Stomach smooth muscle (tissue), 2 donors: Measurements from ENCODE around the gene TMEM179B.

Source experiments
- H3K27ac ChIP-seq: one replicate; pipeline ENCODE4 v1.7.0; 2013; ENCODE audit warnings: mild to moderate bottlenecking, low read length, inconsistent platforms
- H3K27me3 ChIP-seq, 2 donors: one replicate each; pipeline ENCODE4 v1.7.0; 2013; ENCODE audit warnings: low read length in 2 of 2; ENCODE audit not compliant: insufficient read depth in 2 of 2, control insufficient read depth in 1 of 2
- H3K36me3 ChIP-seq, 2 donors: one replicate each; pipeline ENCODE4 v1.7.0; 2013; ENCODE audit warnings: low read length in 2 of 2; ENCODE audit not compliant: control insufficient read depth in 2 of 2, insufficient read depth in 2 of 2
- H3K4me1 ChIP-seq: one replicate; pipeline ENCODE4 v1.7.0; 2013; ENCODE audit warnings: low read length; ENCODE audit not compliant: control insufficient read depth, insufficient read depth
- H3K4me3 ChIP-seq, 2 donors: one replicate each; pipeline ENCODE4 v1.7.0; 2013; ENCODE audit warnings: low read length in 2 of 2
- H3K9ac ChIP-seq, 2 donors: one replicate each; pipeline ENCODE4 v1.7.0; 2013; ENCODE audit warnings: low read length in 2 of 2, mild to moderate bottlenecking in 1 of 2
- H3K9me3 ChIP-seq, 2 donors: one replicate each; pipeline ENCODE4 v1.7.0; 2013; ENCODE audit warnings: low read length in 2 of 2; ENCODE audit not compliant: control insufficient read depth in 2 of 2
- donor health status: healthy.
- donor health status: Pancreatic carcinoma.

TMEM179B gene

DNA sequence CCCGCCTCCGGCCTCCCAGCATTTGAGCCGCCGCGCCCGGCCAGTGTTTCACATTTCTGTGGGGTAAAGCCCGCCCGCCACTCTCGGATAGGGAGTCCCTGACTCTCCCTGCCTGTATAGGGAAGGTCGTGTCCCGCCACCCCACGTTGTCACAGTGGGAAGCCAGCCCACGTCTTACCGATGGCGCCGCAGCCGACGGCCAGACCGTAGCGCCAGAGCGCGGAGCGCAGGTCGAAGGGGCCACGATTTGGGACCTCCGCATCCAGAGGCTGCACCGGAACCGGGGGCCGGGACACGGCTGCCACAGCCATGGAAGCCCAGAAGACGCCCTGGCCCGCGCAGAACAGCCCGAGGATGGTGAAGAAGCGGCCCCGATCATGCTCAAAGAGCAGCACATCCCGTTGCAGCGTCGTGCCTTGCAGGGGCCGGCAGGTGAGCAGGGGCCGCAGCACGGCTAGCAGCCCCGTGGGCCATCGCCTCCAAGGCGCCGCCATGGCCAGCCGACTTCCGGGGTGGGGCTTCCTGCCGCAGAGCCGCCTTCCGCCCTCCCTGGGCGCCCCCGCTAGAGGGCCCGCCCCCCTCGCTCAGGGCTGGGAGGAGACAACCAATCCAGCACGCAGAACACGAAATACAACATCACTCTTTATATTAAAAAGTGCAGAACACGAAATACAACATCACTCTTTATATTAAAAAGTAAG lies 4.4 kb downstream of the TMEM179B start, which contains the start of gene TMEM223:
Gene TMEM223, minus strand, starts transcription at position 506 of the 701 bp plus-strand sequence. Its CDS starts 12 bp downstream, at position 494.
- Histone ChIP-seq H3K4me3 (peak within 1 kb of the TSS; percentile 71 to 97), H3K4me1 (peaks cover 39% of the 10 kb centered on the region), H3K27ac (peak within 1 kb of the TSS; percentile 88), H3K36me3 (peaks cover 44 to 45% of the 10 kb centered on the region in 2 donors), H3K27me3 (no peaks in the 10 kb centered on the region), H3K9me3 (no peaks in the 10 kb centered on the region), H3K9ac (peak within 1 kb of the TSS; percentile 67 to 73)

GRCh38 chr11:62792202-62792575 lies 5.0 kb downstream of the TMEM179B start:
- peak overlapping the region; percentile 17 to 97 for H3K4me3 ChIP-seq
- H3K4me1 ChIP-seq: peaks cover 39% of the 10 kb centered on the region
- no peaks in the 10 kb centered on the region for H3K9me3 ChIP-seq
- H3K27ac ChIP-seq: peak overlapping the region; percentile 88
- H3K27me3 ChIP-seq: no peaks in the 10 kb centered on the region
- peak overlapping the region; percentile 57 to 62 for H3K9ac ChIP-seq
- H3K36me3 ChIP-seq: peaks cover 46 to 48% of the 10 kb centered on the region in 2 donors

DNA sequence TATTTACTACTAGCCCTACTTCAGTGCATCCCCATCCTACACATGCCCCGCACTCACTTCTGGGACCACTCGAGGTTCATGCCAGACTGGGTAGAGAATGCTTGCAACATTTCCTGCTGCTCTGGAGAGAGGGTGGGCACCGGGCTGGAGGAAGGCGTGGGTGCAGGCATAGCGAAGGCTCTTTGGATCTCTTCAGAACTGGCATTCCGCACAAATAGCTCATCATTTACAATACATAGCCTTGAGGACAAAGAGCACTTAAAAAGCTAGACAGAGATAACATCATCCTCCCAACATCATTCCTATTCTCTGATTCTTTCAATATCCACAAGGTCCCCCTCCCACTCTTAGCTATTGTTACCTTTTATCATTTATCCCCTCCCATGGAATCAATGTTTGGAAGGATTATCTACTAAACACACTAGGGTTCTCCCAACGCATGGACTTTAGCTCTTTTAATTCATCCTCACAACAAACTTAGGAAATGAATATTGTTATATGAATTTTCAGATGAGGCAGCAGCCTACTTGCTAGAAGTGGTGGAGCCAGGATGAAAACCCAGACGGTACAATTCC lies 7.1 kb downstream of the TMEM179B start:
- Histone ChIP-seq H3K4me3 (no peak overlapping the region), H3K9ac (no peak overlapping the region), H3K4me1 (peaks cover 24% of the 10 kb centered on the region), H3K27me3 (no peaks in the 10 kb centered on the region), H3K27ac (no peak overlapping the region), H3K9me3 (no peaks in the 10 kb centered on the region), H3K36me3 (peaks cover 56 to 58% of the 10 kb centered on the region in 2 donors)

- Histone ChIP-seq H3K9ac (no peak overlapping the region), H3K36me3 (peaks cover 65 to 67% of the 10 kb centered on the region in 2 donors), H3K4me1 (peaks cover 10% of the 10 kb centered on the region), H3K27me3 (no peaks in the 10 kb centered on the region), H3K9me3 (no peaks in the 10 kb centered on the region), H3K4me3 (no peak overlapping the region), H3K27ac (no peak overlapping the region)
These were observed 9.1 kb downstream of the TMEM179B start for GRCh38 chr11:62796281-62796680.

- H3K4me1 ChIP-seq: peaks cover 17% of the 10 kb centered on the region
- H3K36me3 ChIP-seq: peaks cover 74 to 76% of the 10 kb centered on the region in 2 donors
- H3K27ac ChIP-seq: no peak overlapping the region
These were observed 12.3 kb downstream of the TMEM179B start for GRCh38 chr11:62799486-62799885.

DNA sequence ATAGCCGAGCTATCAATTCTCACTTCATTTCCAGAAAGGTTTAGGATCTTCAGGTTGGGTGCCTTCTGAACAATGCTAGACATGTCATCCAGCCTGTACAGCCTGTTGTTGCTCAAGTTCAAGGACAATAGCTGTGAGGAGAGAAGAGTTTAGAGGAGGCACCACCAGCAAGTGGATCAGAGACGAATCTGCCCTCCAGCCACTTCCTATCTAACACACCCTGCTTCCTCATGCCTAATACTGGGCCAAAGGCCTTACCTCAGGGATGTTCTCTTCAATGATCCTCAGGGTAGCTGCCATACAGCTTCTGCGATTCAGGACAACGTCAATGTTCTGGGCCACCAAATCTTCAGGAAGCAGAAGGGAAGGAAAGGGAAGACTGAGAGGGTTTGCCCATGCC lies 13.9 kb downstream of the TMEM179B start:
- peaks cover 25% of the 10 kb centered on the region for H3K4me1 ChIP-seq
- no peaks in the 10 kb centered on the region for H3K9me3 ChIP-seq
- H3K36me3 ChIP-seq: peaks cover 60 to 61% of the 10 kb centered on the region in 2 donors

More at GRCh38 chr11:62799486-62799885, 12.3 kb downstream of the TMEM179B start:
- Histone ChIP-seq H3K27me3 (no peaks in the 10 kb centered on the region), H3K9ac (no peak overlapping the region), H3K4me3 (no peak overlapping the region), H3K9me3 (no peaks in the 10 kb centered on the region)

GRCh38 chr11:62804310-62805075 lies 17.3 kb downstream of the TMEM179B start:
- peak overlapping the region; percentile 77 to 98 for H3K4me3 ChIP-seq
- H3K36me3 ChIP-seq: peaks cover 38 to 39% of the 10 kb centered on the region in 2 donors
- peaks cover 31% of the 10 kb centered on the region for H3K4me1 ChIP-seq
- no peaks in the 10 kb centered on the region for H3K27me3 ChIP-seq
- no peaks in the 10 kb centered on the region for H3K9me3 ChIP-seq
- peak overlapping the region; percentile 90 to 94 for H3K9ac ChIP-seq
- H3K27ac ChIP-seq: peak overlapping the region; percentile 87

More for the DNA sequence above, 13.9 kb downstream of the TMEM179B start:
- Histone ChIP-seq H3K27me3 (no peaks in the 10 kb centered on the region), H3K27ac (no peak overlapping the region), H3K9ac (peak overlapping the region in 1 of 2 donors; percentile 5), H3K4me3 (no peak overlapping the region)

- Histone ChIP-seq H3K9me3 (no peaks in the 10 kb centered on the region), H3K27me3 (no peaks in the 10 kb centered on the region), H3K27ac (peak within 1 kb of the TSS; percentile 87), H3K36me3 (peaks cover 30 to 32% of the 10 kb centered on the region in 2 donors), H3K4me1 (peaks cover 31% of the 10 kb centered on the region), H3K4me3 (peak within 1 kb of the TSS; percentile 77 to 98), H3K9ac (peak within 1 kb of the TSS; percentile 90 to 94)
These were observed 18.1 kb downstream of the TMEM179B start, which contains the start of gene NXF1 for GRCh38 chr11:62805076-62805892. Gene NXF1, minus strand, starts transcription at chr11:62805440. Its CDS starts 84 bp downstream, at chr11:62805356.

DNA sequence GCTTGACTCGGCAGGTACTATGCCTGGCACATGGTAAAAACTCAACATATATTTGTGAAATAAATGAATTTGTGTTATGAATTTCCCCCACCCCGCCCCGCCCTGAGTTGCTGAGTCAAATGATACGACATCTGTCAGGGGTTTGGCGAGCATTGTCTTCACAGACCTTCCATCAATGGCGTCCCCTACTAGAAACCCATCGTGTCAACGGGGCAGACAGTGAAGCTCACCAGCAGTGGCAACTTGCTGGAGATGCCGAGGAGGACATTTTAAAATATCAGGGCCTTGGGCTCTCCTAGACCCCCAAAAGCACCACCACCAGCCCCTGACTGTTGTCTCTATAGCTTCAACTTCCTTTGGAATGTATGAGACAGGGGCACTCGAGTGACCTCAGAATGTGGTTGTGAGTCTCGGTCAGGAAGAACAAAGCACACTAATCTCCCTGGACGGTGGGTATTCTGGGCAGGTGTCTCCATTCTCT lies 18.8 kb downstream of the TMEM179B start:
- peaks cover 31% of the 10 kb centered on the region for H3K4me1 ChIP-seq
- H3K9ac ChIP-seq: peak overlapping the region; percentile 77 to 90
- peak overlapping the region; percentile 87 for H3K27ac ChIP-seq
- peak overlapping the region; percentile 77 to 98 for H3K4me3 ChIP-seq
- H3K9me3 ChIP-seq: no peaks in the 10 kb centered on the region
- H3K27me3 ChIP-seq: no peaks in the 10 kb centered on the region
- H3K36me3 ChIP-seq: peaks cover 23 to 28% of the 10 kb centered on the region in 2 donors
